Fibroblast of the conjunctiva (primary cell): ENCODE data around the gene APLF.

Experiments
- DNase-seq: peaks from one replicate; pipeline ENCODE4 v3.0.0-alpha.2; 2010; ENCODE audit warnings: low read depth

APLF gene, protein sequence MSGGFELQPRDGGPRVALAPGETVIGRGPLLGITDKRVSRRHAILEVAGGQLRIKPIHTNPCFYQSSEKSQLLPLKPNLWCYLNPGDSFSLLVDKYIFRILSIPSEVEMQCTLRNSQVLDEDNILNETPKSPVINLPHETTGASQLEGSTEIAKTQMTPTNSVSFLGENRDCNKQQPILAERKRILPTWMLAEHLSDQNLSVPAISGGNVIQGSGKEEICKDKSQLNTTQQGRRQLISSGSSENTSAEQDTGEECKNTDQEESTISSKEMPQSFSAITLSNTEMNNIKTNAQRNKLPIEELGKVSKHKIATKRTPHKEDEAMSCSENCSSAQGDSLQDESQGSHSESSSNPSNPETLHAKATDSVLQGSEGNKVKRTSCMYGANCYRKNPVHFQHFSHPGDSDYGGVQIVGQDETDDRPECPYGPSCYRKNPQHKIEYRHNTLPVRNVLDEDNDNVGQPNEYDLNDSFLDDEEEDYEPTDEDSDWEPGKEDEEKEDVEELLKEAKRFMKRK

DNA sequence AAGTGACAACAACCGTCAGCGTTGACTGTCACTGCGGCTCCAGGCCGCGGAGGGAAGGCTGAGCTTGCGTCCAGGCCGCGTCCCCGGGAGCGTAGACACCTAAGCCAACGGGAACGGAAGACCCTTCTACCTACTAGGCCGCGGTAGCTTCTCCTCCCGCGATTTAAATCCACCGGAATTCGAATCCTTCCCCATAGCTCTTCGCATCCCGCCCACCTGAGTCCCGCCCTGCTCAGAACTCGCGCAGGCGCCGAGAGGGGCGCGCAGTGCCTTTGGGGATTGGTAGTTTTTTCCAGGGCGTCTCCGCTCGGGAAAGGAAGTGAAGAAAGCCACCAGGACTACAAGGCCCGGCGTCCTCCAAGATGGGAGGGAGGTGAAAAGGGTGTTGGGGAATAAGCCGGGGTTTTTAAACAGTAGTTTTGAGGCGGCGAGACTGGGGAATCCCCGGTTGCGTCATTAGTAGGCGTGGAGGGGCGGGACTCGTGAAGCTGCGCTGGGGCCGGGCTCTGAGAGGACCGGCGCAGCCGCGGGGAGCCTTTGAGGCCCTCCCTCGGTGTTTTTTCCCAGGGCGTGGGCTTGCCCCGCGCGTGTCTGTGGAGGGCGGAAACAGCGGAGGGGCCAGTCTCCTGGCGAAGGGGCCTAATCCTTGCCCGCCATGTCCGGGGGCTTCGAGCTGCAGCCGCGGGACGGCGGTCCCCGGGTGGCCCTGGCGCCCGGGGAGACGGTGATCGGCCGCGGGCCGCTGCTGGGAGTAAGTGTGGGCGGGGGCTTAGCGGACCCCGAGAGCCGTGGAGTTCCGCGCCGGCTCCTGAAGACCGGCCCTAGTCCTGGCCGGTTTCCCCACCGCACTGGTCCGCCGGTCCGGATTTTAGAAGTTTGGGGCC is at the start of gene APLF, which contains the start of gene FBXO48:
Gene APLF, plus strand, starts transcription at position 509 of the 884 bp plus-strand sequence. Its CDS starts 147 bp downstream, at position 656.
Gene FBXO48, minus strand, starts transcription at position 218 of the 884 bp plus-strand sequence. CDS start 2,149 bp downstream, outside the sequence.
- peak; percentile 97 for DNase-seq

DNA sequence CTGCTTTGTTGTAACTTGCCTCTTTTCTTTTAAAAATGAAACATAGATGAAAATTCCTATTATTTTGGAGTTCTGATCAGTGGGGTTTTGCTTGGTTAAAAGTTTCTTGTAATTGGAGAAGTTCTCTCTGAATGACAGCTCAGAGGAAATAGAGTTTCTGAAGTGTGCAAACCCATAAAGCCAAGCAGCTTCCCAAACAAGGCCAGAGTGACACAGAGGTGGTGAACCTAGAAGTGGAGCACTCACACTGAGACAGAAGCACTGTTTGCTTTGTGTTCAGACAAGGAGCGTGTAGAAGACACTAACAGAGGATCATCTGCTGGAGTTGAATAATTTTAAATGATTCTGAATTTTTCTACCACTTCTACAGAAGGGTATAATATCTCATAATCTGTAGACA is 49.5 kb upstream of the APLF start:
- no peak for DNase-seq

DNA sequence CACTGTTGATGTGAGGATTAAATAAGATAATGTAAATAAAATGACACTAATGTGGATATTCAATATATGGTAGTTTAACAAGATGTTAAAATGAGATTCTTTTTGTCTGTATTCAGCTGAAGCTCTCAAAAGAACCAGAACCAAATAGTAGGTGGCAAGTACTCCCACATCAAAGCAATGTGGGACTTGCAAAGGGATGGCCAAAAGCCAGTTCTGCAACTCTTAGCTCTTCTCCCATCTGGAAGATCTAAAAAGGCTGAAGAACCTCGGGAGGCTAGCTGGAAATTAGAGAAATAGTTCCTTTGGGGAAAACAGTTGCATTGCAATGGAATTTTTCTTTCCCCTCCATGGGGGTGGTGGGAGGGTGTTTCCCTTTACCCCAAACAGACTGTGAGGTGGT is 49.0 kb upstream of the APLF start:
- no peak for DNase-seq

DNA sequence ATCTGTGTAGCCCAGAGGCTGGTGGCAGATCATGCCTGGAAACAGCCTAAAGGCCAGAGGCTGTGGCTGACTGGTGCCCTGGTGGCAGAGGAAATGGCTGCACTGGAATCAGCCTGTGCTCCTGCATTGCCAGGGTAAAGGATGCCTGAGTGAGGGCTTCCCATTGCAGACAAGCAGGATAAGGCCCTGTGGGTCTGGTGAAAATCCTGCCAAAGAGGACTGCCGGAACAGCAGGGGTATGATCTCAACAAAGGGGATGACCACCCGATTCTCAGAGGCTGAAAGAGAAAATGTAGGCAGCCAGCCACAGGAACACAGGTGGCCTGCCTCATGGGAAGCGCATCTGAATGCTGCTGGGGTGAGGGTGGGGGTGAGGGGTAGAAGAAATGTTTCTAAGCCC is 48.5 kb upstream of the APLF start:
- no peak for DNase-seq

DNA sequence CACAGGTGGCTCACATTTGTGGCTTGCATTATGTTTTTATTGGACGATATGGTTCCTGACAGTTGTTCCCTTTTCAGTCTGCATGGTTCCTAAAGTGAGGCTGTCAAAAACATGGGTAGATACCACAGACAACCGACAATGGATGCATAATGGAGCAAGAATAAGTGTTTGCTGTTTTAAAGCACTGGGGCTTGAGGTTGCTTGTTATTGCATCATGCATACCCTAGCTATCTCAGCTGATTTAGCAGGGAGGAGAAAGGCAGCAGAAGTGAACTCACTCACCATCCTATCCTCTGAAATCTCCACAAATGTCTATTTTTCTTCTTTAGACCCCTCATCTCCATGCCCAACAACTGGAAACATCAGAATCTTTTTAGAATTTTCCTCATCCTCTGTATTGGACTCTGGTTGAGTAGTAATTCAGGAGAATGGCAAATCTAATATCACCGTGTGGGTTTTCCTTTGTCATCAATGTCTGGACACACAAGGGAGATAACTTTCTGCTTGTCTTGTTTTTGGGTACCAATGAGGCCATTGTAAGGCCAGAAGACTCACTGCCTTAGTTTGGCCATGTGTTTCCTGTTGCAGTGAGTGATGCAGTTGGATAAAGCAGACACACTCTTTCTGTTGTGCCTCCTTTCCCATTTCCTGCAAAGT is 47.0 kb upstream of the APLF start:
- DNase-seq = peak; percentile 30

DNA sequence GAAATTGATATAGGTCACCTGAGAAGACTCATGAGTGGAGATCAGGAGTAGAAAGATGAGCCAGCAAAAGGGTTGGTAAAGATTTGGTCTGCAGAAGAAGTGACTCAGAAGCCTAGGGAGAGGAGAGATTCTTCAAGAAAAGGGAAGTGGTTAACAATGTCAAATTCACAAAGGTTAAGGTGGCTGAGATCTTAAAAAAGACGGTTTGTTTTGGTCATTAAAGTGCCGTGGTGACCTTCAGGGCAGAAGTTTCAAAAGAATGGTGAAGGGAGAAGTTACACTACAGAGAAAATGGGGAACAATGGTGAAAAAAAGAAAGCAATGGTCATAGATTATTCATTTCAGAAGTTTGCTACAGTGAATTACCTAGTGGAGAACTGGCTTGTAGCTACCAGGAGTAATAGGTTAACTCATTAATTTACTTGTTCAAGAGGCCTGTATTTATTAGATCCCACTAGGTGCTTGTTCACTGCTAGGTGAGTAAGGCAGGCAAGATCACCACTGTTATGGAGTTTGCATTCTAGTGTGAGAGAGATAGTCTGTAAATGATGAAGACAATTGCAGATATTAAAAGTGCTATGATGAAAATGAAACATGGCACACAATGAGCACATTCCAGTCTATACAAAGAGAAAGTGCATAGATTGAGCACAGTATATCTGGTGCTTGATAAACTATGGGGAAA is 43.3 kb upstream of the APLF start:
- DNase-seq = no peak

DNA sequence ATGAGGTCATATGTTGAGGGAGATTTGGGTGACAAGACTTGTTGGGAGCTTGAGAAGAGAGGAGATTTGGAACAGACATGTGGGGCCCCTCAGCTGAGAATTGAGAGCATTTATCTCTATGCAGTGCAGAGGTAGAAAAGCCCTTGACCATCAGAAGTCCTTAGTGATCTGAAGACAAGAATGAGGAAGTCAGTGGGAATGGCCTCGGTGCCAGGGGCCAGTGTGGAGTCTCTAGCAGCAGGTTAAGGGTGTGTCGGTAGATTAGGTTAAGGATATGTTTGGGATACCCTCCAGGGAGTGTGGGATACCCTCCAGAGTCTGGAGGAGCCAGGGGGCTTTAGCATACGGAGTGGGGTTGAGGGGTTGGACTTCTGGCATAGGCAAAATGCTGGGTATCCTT is 41.9 kb upstream of the APLF start:
- no peak for DNase-seq

DNA sequence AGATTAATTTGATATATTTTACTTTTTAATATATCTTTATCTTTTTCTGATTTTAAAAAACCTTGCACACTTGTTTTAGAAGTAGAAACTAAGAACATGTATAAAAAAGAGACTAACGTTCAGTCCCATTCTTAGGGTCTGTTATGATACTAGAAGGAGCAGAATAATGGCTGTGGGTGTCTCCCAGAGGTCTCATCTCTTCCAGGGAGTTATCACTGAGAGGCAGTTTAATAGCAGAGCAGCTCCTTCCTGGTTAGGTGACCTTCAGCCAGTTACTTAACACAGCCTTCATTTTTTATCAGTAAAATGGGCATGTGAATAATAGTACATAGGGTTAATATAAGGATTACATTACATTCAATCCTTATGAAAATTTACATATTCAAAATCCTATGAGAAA is 40.9 kb upstream of the APLF start:
- no peak for DNase-seq

DNA sequence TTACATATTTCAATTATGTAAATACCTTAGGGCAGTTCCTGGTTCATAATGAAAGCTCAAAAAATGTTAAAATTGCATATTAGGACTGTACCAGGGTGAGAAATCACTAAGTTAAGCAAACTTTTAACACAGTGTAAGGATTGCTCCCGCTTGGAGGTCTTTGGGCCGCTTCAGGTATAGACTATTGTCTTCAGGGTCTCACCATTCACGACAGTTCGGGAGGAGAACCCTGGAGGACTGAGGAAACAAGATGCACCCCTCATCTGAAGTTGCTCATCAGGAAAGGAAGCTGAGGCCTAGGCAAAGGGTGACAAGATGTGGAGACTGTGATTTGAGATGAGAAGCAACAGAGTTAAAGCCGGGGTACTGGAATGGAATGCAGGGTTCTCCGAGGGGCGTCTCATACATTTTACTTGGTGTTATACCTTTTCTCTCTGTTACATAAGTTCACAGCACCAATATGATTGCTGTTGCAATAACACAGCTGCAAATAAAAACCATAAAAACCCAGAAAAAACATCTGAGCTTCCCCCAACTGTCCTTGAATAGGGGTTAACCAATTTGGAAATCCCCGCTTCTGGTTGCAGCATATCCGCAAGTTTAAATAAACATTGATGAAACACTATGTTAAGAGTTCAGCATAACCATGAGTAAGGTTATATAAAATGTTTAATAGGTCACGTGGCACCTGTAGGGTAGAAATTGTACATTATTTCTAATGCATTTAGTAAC is 40.4 kb upstream of the APLF start:
- DNase-seq = peak; percentile 27

DNA sequence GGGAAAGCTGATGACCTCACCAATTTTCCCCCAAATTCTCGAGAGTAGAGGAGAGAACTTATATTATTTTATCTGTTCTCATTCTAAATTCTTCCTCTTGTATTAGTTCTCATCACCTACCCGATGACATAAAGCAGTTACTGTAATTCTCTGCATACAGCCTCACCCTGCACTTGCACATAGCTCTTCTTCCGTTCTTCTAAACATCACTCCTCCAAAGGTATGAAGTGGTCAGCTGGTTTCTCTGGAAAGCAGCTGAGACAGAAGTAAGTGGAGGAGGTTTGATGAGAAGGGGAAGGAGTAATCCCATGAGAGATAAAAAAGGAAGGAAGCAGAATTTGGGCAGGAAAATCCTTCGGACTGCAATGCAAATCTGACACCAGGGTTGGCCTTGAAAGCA is 39.3 kb upstream of the APLF start:
- DNase-seq = no peak

DNA sequence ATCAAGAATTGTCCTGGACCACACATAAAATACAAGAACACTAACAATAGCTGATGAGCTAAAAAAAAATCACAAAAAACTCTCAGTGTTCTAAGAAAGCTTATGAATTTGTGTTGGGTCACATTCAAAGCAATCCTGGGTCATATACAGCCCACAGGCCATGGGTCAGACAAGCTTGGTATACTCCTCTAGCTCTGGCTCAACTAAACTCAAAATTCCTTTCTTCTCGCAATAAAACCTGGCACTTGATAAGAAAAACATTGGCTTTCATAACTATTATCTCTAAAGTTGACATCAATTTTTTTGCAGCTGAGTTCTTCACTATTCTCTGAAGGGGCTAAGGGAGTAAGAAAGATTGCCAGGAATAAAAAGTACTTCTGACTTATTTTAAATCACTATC is 38.6 kb upstream of the APLF start:
- DNase-seq = no peak

DNA sequence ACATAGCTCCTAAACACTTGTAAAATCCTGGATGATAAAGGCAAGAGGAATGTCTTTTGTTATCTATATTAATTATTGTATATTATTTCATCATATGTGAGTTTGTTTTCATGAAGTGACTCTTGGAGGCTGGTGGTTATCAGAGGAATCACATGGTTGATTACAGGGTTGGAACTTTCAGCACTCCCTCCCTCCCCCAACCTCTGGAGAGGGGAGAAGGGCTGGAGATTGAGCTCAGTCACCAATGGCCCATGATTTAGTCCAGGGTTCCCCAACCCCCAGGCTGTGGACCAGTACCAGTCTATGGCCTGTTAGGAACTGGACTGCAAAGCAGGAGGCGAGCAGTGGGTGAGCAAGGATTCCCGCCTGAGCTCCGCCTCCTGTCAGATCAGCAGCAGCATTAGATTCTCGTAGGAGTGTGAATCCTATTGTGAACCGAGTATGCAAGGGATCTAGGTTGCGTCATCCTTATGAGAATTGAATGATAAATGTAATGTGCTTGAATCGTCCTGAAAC is 38.0 kb upstream of the APLF start:
- DNase-seq = no peak

DNA sequence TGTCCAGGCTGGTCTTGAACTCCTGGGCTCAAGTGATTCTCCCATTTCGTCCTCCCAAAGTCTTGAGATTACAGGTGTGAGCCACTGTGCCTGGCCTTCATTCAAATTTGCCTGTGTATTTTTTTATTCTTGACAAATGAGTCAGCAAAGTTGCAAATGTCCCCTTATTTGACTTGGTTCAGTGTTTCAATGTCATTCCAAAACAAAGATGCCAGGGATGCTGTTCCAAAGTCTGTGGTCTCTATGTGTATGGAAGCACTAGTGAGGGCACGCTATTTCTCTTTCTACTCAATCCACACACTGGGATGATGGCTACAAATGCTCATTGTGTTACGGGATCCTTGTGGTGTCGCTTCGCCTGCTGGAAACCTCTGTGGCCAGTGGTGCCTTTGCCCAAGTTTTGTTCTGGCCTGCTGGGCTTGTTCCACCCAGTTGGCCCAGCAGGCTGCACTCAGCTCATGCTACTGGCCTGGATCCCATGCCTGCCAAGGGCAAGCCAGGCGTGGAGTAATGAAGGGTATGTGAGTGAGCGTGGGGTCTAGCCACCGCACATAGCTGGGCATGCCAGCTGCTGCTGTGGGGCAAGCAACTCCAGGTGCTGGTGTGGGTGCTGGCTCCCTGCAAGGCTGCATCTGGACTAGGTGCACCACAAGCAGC is 35.9 kb upstream of the APLF start:
- DNase-seq = no peak

DNA sequence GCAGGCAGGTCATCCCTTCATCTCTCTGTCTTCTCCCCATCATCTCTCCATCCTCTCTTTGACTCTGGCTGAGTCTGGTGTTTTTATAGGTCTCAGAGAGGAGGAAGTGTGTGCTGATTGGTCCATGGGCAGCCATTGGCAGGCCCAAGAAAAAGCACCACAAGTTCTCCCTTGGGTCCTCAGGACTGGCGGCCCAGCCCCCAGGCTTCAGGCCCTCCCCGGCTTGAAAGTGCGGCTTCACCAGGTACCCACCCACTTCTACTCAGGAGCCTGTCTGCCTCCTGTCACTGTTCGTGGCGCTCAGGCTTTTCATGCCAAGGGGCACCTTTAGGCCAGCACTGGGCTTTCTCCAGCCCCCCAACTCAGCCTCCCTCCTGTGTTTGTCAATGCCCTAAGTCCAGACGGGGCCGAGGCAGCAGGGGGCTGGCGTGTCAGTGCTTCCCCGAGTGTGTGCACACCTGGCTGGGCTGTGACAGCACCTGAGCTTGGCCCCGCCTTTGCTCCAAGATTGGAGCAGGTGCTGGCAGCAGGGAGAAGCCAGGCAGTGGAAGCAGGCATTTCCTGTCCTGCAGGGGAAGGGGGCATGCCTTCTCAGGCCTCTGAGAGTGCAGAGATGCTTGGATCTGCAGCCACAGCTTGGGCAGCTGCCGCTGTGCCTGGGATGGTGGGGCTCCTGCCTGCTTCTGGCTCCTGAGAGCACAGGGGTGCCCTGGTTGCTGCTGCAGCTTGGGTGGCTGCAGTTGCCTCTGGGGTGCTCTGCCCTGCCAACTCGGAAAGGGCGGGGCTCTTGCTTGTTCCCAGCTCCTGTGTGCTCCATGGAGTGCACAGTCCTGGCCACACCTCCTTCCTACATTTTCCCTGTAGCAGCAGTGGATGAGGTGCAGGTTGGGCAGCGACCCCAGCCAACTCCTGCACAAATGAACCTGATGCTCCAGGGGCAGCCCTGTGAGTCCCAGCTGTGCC is 34.4 kb upstream of the APLF start:
- DNase-seq = no peak

DNA sequence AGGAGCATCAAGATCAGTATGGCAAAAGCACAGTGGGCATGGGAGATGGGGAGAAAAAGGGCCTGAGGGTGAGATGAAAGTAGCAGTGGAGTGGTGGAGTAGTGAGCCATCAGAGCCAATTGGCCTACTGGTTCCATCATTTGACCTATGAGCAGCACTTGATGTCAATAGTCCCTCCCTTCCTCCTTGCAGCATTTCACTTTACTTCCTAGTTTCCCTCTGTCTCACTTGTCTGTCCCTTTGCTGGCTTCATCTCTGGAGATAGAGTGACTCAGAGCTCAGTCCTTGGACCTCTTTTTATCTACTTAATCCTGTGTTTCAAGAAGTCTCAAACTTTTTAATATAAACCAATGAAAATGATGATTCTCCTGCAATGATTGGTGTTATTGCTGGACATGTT is 32.4 kb upstream of the APLF start:
- no peak for DNase-seq

DNA sequence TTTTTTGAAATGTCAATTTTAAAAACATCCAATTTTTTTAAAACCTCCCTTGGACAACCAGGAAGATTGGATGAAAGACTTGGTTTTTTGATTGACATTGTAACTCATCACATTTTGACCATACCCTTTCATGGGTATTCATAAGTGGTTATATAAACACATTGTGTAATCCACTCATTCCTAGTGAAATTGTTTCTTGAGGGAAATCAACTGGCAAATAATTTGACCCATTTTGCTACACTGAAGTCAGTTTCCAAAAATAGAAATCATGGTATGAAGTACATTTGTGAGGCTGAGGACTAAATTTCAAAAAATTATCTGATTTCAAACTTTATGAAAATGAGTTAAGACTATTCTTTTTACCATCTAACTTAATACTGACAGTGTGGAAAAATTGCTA is 31.8 kb upstream of the APLF start:
- DNase-seq = no peak

DNA sequence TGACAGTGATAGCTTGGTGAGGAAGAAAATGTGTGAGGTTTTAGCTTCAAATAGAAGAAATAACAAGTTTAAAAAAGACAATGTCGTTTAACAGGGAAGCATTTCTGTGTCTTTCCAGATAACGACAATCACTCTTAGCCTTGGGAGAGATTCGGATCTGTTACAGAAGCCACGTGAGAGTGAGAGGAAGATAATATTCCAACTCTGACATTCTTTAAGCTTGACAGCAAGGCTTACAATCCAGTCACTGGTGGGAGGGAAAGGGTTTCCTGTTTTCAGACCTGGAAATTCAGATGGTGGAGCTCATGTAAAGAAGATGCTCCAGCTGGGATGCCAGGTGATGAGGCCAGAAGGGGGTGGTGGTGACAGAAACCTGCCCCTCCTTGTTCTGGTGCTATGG is 31.1 kb upstream of the APLF start:
- no peak for DNase-seq

DNA sequence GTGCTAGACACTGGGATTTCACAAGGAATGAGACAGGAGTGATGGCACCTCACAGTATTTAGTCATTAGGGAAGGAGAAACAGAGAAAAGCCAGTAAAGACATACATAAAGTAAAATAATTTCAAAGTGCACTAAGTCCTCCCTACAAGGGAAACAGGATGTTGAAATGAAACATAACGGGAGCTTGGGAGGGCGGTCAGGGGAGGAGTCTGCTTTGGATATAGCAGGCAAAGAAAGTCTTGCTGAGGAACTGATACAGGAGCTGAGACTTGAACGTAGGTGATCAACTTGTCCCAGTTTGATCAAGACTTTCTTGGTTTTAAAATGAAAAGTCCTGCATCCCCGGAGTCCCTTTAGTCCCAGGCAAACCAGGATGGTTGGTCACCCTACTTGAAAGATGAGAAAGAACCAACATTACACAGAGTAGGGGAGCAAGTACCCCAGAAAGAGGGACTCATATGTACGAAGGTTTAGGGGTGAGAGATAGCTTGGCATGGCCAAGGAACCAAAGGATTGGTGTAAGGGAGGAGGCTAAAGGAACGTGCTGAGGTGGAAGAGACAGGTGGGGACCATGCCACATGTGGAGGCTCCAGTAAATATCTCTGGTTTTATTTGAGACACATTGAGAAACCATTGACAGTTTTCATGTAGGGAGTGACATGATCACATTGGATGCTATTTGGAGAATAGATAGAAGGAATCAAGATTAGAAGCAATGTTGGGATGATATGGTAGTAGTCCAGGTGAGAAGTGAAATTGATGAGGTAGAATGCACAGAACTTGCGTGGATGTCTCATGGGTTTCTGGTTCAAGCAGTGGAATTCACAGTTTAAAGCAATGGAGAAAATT is 28.7 kb upstream of the APLF start:
- DNase-seq = no peak
